ENCODE results near the gene OSER1.

Gene OSER1

DNA sequence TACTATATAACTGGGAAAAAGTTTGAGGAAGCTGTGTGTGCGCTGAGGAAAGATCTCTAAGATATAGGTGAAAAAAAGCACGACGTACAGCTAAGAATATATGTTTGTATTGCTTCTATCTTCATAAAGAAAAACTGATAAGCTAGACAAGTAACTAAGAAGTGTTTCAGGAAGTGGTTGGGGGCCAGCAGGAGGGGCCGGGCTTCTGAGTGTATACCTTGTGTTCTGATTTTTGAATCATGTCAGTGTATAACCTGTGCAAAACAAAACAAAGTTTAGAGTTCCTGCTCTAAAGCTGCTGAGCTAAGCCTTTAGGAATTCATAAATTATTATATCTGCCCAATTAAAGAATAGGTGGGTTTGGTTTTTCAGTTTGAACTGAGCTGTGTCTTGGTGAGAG, 7.9 kb upstream of the OSER1 start:
- Histone ChIP-seq H3K36me3 (replicated peaks) (no peaks in the 10 kb centered on the region), H3K4me1 (no peaks in the 10 kb centered on the region), H3K27me3 (ENCODE audit: low read depth) (no peaks in the 10 kb centered on the region), H3K9me3 (no peaks in the 10 kb centered on the region), H3K4me3 (no peak overlapping the region)
- in situ Hi-C loops (cut with MboI; ENCODE audit: low sequenced_read_pairs) = loop anchor here (5.0 to 10.0 kb wide), 3 partner anchors 94 to 246 kb away; partner anchors contain the start of gene FITM2
- no peak for DNase-seq (ENCODE audit: low spot score in 2 of 2)

DNA sequence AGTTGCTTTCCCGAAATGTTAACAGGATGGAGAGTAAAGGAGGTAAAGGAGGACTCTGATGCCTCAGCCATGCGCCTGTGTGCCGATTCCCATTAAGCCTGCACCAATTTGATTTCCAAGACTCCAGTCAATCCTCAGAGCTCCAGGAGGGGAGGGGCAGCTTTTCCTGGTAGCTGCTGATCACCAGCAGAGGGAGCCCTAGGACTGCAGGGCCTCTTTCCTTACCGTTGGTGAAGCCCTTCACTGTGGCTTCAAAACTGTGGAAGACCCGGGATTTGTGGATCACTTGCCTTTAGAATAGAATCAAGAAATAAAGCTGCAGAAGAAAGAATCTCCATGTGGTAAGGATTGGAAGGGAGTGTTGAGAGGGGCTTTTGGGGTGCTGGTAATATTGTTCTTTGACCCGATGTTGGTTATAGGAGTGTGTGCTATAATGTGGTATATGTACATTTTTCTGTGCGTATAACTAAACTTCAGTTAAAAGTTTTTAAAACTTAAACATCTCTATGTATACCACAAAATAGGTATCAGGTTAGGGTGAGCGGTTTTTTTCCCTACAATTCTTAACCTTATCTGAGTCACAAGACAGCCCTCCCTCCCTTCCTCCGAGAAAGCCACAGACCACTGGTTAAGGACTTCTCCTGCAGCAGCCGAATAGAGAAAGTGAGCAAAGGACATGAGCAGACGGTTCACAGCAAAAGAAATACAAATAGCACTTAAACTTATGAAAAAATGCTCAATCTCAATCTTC, 6.9 kb upstream of the OSER1 start:
- Histone ChIP-seq H3K4me1 (no peaks in the 10 kb centered on the region), H3K4me3 (no peak overlapping the region), H3K36me3 (replicated peaks) (no peaks in the 10 kb centered on the region), H3K9me3 (no peaks in the 10 kb centered on the region), H3K27me3 (ENCODE audit: low read depth) (no peaks in the 10 kb centered on the region)
- in situ Hi-C loops (cut with MboI; ENCODE audit: low sequenced_read_pairs) = loop anchor here (5.0 to 10.0 kb wide), 3 partner anchors 95 to 247 kb away; partner anchors contain the start of gene FITM2
- peak; percentile 47 to 82 for DNase-seq (ENCODE audit: low spot score in 2 of 2)

DNA sequence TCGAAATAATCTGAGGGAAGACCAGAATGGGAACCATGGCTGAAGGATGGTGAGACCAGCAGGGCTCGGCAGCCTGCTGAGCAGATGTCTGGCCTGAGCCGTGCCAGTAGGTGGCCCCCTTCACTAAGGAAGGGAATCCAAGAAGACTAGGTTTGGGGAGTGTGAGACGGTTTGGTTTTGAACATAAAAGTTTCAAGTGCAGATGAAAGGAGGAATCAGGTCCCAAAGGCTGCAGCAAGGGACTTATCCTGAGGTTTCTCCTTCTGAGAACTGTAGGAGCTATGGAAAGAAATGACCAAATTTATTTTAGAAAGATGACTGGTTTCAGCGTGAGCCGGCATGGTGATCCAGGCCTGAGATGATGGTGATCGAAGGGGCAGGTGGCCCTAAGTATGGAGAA, 4.6 kb upstream of the OSER1 start:
- DNase-seq (ENCODE audit: low spot score in 2 of 2) = peak; percentile 51 to 75
- H3K4me1 ChIP-seq = peaks cover 8% of the 10 kb centered on the region
- no peaks in the 10 kb centered on the region for H3K9me3 ChIP-seq
- in situ Hi-C loops (cut with MboI; ENCODE audit: low sequenced_read_pairs) = loop anchor here (5.0 to 10.0 kb wide), 3 partner anchors 97 to 250 kb away; partner anchors contain the start of gene FITM2
- H3K4me3 ChIP-seq = no peak overlapping the region
- no peaks in the 10 kb centered on the region for H3K27me3 ChIP-seq (ENCODE audit: low read depth)
- peaks cover 4% of the 10 kb centered on the region; the same call in 1 of the 2 replicates for H3K36me3 ChIP-seq (replicated peaks)

DNA sequence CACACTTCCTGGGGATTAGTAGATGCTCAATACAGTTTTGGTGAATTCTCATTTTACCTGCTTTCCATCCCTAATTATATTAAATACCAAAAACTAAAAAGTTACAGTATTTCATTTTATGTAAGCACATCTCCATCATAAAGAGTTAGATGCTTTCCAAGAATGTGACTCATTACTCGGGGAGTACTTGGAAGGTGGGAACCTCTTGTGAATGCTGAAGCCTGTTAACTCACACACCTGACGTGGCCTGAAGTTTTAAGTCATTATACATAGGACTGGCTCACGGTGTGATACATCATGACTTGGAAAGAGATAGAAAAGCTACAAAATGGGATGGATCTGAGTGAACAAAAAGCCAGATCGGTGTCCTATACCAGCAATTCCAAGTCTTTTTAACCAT, 2.2 kb upstream of the OSER1 start:
- H3K36me3 ChIP-seq (replicated peaks) = peaks cover 4% of the 10 kb centered on the region
- H3K27me3 ChIP-seq (ENCODE audit: low read depth) = no peaks in the 10 kb centered on the region
- H3K4me1 ChIP-seq = peaks cover 18% of the 10 kb centered on the region
- in situ Hi-C loops (cut with MboI; ENCODE audit: low sequenced_read_pairs) = loop anchor here (10.0 kb wide), 1 partner anchor 252 kb away; no protein-coding TSS in a partner anchor
- DNase-seq (ENCODE audit: low spot score in 2 of 2) = no peak
- no peaks in the 10 kb centered on the region for H3K9me3 ChIP-seq
- no peak overlapping the region for H3K4me3 ChIP-seq

DNA sequence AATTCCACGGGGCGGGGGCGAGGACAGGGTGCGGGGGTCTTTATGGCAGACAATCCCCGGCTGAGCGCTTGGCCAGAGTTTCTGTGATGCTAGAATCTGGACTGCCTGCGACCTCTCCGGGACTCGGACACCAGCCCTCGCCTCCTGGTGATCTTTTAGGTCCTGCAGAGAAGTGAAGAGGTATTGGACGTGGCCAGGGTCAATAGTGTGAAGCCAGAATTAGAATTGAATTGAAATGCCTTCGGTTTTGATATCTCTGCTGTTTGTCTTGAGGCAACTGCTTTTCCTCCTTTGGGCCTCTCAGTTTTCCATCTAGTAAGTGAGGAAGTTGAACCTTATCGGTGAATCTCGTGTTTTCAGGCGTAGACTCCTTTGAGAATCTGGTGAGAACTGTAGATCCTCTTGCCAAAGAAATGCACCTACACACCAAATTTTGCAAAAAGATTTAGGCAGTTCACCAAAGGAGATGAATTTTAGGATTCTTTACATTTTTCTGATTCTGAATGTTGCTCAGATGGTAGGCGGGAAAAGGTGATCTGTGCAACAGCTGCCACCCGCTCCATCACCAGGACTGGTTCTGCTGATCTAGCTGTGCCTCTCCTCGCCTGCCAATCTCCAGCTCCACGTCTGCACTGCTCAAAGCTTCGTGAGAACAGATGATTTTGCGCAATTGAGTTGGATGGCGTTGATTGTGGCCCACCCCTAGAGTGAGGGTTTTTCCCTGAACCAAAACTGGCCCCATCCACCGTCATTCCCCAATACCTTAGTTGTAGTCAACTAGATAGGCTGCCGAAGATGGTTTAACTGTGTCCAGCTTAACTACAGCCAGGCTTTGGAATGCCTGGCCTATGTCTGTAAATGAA, 837 bp upstream of the OSER1 start:
- Histone ChIP-seq H3K4me1 (peaks cover 25% of the 10 kb centered on the region), H3K9me3 (no peaks in the 10 kb centered on the region), H3K27me3 (ENCODE audit: low read depth) (no peaks in the 10 kb centered on the region), H3K4me3 (peak overlapping the region; percentile 88), H3K36me3 (replicated peaks) (peaks cover 8% of the 10 kb centered on the region)
- DNase-seq (ENCODE audit: low spot score in 2 of 2) = no peak
- in situ Hi-C loops (cut with MboI; ENCODE audit: low sequenced_read_pairs) = loop anchor here (10.0 kb wide), 1 partner anchor 253 kb away; no protein-coding TSS in a partner anchor

DNA sequence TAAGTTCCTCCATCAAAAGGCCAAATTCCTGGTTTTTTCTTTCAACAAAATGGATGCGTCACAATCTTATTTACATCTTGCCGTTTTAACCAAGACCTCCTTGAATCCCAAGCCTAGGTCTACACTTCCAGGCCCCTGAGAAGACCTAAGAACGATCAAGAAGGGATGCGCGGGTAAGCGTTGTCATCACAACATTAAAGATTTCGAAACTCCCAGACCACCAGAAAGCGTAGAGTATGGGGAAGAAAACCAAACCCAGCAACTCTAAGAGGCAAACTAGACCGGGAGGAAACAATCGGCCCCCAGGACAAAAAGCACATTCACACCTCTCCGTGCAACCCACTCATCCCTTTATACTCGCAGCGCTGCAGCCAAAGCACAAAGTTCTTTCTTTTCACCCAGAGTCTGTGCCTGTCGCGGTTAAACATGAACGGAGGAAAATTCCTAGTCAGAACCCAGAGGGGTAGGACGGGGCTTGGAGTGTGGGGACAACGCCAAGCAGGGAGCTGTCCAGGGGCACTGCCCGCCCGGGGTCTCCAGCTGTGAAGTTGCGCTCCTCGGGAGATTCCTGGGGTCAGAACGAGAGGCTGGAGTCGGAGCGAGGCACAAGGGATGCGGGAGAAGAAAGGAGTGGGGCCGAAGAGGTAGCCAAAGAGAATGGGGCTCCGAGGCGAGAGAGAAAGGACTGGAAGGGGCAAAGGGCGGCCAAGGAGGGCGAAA, 725 bp downstream of the OSER1 start:
- H3K27me3 ChIP-seq (ENCODE audit: low read depth) = no peaks in the 10 kb centered on the region
- peaks cover 21% of the 10 kb centered on the region for H3K36me3 ChIP-seq (replicated peaks)
- H3K4me1 ChIP-seq = peaks cover 25% of the 10 kb centered on the region
- H3K9me3 ChIP-seq = no peaks in the 10 kb centered on the region
- in situ Hi-C loops (cut with MboI; ENCODE audit: low sequenced_read_pairs) = loop anchor here (10.0 kb wide), 1 partner anchor 255 kb away; no protein-coding TSS in a partner anchor
- H3K4me3 ChIP-seq = peak overlapping the region; percentile 88
- DNase-seq (ENCODE audit: low spot score in 2 of 2) = no peak

DNA sequence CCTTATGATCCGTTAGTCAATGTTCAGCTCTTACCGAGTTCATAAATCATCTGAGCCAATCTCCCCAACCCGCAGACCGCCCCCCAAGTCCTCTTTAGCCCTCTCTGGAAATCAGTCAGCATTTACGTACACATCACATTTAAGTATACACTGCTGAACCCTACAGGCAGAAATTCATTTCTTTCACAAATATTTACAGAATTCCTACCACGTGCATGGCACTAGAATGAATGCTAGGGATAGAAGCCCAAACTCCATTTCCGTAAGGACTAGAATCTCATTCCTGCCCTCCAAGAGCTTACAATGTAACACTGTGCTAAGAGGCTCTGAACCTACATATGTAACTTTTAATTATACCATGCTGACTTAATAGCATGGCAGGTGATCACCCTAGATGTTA, 1.8 kb downstream of the OSER1 start:
- Histone ChIP-seq H3K4me1 (peaks cover 25% of the 10 kb centered on the region), H3K4me3 (peak overlapping the region; percentile 88), H3K9me3 (no peaks in the 10 kb centered on the region), H3K36me3 (replicated peaks) (peaks cover 30% of the 10 kb centered on the region), H3K27me3 (ENCODE audit: low read depth) (no peaks in the 10 kb centered on the region)
- in situ Hi-C loops (cut with MboI; ENCODE audit: low sequenced_read_pairs) = no loop called here
- no peak for DNase-seq (ENCODE audit: low spot score in 2 of 2)

DNA sequence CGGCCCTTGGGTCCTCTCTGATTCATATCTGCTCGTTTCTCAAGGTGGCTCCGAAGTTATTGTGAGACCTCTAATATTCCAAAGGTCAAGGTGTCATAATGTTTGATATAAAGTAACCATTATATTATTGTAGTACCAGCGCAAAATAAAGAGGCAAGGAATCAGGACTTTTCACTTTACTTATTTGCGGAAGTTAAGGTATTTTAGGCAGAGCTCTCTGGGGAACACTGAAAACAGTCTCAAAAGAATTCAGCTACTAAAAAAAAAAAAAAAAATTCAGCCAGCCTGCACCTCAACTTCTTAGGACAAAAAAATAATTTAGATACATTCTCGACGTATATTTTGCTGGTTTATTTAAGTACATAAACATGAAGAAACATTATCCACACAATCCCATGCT, 2.4 kb downstream of the OSER1 start:
- peak overlapping the region; percentile 88 for H3K4me3 ChIP-seq
- in situ Hi-C loops (cut with MboI; ENCODE audit: low sequenced_read_pairs) = no loop called here

DNA sequence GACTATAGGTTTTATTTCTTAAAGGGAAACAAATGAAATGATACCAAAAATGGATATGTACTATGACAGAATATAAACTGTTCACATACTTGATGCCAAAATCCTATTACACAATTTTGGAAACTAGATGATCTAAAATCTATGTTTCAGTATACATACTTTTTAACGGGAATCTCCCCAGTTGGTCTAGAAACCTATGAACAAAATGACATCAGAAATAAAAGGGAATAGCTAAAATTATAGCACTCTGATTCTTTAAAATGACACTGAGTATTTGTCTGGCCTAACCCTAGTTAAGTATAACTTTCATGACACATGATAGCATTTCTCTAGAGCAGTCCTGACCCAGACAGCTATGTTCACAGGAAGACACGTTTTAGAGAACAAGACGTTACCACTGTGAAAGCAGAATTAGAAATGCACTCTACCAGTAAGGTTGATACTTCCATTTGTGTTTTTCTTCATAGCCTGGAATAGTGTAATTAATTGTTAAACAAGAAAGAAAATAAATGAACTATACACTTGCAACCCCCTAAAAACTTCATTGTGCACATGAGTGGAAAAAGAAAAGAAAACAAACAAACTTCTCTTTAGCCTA, 3.3 kb downstream of the OSER1 start:
- DNase-seq (ENCODE audit: low spot score in 2 of 2) = no peak
- Histone ChIP-seq H3K4me3 (no peak overlapping the region), H3K36me3 (replicated peaks) (peaks cover 43% of the 10 kb centered on the region), H3K4me1 (peaks cover 25% of the 10 kb centered on the region), H3K9me3 (no peaks in the 10 kb centered on the region), H3K27me3 (ENCODE audit: low read depth) (no peaks in the 10 kb centered on the region)
- in situ Hi-C loops (cut with MboI; ENCODE audit: low sequenced_read_pairs) = no loop called here

More for the DNA sequence above, 2.4 kb downstream of the OSER1 start:
- peaks cover 34% of the 10 kb centered on the region for H3K36me3 ChIP-seq (replicated peaks)
- no peaks in the 10 kb centered on the region for H3K27me3 ChIP-seq (ENCODE audit: low read depth)
- DNase-seq (ENCODE audit: low spot score in 2 of 2) = no peak
- no peaks in the 10 kb centered on the region for H3K9me3 ChIP-seq
- peaks cover 25% of the 10 kb centered on the region for H3K4me1 ChIP-seq

DNA sequence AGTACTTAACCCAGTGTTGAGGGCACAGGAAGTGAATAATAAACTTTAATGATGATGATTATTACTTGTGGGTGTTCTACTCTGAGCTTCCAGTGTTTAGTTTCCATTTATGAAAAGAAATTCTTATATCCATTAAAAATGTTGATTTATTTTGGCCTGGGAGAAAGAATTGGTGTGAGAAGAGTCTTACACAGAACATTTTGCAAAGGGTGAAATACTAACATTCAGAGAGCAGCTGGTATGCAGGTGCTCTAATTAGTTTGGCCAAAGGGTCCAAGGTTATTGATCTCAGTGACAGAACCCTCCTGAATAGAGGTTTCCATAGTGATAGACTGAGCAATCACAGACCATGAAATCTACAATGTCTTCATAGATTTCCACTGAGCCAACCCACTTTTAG, 4.4 kb downstream of the OSER1 start:
- Histone ChIP-seq H3K27me3 (ENCODE audit: low read depth) (no peaks in the 10 kb centered on the region), H3K4me1 (peaks cover 17% of the 10 kb centered on the region), H3K36me3 (replicated peaks) (peaks cover 52% of the 10 kb centered on the region), H3K9me3 (no peaks in the 10 kb centered on the region), H3K4me3 (no peak overlapping the region)
- DNase-seq (ENCODE audit: low spot score in 2 of 2) = no peak
- in situ Hi-C loops (cut with MboI; ENCODE audit: low sequenced_read_pairs) = no loop called here

DNA sequence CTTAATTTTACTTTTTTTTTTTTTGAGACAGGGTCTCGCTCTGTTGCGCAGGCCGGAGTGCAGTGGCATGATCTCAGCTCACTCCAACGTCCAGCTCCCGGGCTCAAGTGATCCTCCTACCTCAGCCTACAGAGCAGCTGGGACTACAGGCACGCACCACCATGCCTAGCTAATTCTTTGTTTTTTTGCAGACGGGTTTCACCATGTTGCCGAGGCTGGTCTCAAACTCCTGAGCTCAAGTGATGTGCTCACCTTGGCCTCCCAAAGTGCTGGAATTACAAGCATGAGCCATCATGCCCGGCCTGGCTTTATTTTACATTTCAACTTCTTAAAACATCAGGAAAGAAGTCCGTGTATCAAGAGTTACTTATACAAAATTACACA, 5.7 kb downstream of the OSER1 start:
- peaks cover 54% of the 10 kb centered on the region for H3K36me3 ChIP-seq (replicated peaks)
- no peak overlapping the region for H3K4me3 ChIP-seq
- in situ Hi-C loops (cut with MboI; ENCODE audit: low sequenced_read_pairs) = no loop called here
- H3K9me3 ChIP-seq = no peaks in the 10 kb centered on the region
- DNase-seq (ENCODE audit: low spot score in 2 of 2) = no peak
- H3K4me1 ChIP-seq = peaks cover 17% of the 10 kb centered on the region
- H3K27me3 ChIP-seq (ENCODE audit: low read depth) = no peaks in the 10 kb centered on the region

DNA sequence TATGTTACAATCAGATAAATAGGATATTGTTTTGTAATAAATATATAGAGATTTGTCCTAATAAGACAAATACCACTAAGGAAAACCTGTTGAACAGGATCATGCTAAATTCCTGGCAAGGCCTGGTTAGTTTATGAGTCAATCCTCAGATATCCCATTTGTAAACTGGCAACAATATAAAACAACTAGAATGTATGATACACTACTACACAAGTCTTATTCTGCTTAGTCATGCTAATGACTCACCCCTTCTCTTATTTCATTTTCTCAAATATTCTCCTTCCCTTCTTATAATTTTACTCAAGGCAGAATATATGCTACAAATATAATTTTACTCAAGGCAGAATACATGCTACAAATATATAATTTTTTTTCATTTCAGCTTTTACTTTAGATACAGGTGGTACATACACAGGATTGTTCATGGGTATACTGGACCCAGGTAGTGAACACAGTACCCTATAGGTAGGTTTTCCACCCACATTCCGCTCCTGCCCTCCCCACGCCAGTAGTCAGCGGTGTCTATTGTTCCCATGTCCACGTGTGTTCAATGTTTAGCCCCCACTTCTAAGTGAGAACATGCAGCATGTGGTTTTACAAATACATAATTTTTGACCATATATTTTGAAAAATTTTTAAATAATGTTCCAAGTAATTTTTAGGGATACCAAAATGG, 6.3 kb downstream of the OSER1 start:
- H3K4me3 ChIP-seq = no peak overlapping the region
- DNase-seq (ENCODE audit: low spot score in 2 of 2) = no peak
- H3K4me1 ChIP-seq = peaks cover 17% of the 10 kb centered on the region
- in situ Hi-C loops (cut with MboI; ENCODE audit: low sequenced_read_pairs) = no loop called here
- peaks cover 59% of the 10 kb centered on the region for H3K36me3 ChIP-seq (replicated peaks)
- H3K9me3 ChIP-seq = no peaks in the 10 kb centered on the region
- H3K27me3 ChIP-seq (ENCODE audit: low read depth) = no peaks in the 10 kb centered on the region

DNA sequence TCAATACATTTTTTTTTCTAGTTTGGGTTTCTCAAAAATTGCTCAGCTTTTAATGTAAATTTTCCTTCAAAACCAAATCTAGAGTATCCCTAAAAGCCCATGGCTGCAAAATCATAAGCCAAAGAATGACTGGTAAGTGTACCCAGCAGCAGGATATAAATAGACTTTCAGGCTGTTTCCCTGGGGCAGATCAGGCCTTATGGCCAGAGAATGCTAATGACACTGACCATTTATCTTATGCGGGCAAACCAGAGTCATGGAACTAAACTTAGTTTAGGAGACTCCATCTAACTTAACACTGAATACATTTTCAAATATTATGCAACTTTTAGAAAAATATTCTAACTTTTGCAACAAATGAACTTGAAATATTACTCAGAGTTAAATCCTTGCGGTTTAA, 7.4 kb downstream of the OSER1 start:
- Histone ChIP-seq H3K27me3 (ENCODE audit: low read depth) (no peaks in the 10 kb centered on the region), H3K36me3 (replicated peaks) (peaks cover 66% of the 10 kb centered on the region), H3K4me3 (no peak overlapping the region), H3K4me1 (peaks cover 7% of the 10 kb centered on the region), H3K9me3 (no peaks in the 10 kb centered on the region)
- DNase-seq (ENCODE audit: low spot score in 2 of 2) = no peak
- in situ Hi-C loops (cut with MboI; ENCODE audit: low sequenced_read_pairs) = no loop called here

Measured in HAP-1 (cell line).